DND-41 (cell line): Measurements from ENCODE around the gene MLC1.

ENCODE experiments used
- ATAC-seq: fragments of 200-7000 bp; cut with Tn5 transposase; 3 replicates; pipeline ENCODE4 v1.9.1; 2021; ENCODE audit warnings: low read depth; ENCODE audit not compliant: insufficient read depth
- DNase-seq: peaks from one replicate; pipeline ENCODE4 v3.0.0-alpha.2; 2020
- H2AFZ ChIP-seq: 2 replicates; pipeline ENCODE4 v1.6.0; 2012; ENCODE audit warnings: low read depth, low read length
- H3K27ac ChIP-seq: 2 replicates; pipeline ENCODE4 v1.5.1; 2012; ENCODE audit warnings: low read length, inconsistent platforms
- H3K27me3 ChIP-seq: fragments of 200-600 bp; sonication (generic); 2 replicates; pipeline ENCODE4 v1.6.0; 2012; ENCODE audit warnings: low read length, mild to moderate bottlenecking, inconsistent platforms; ENCODE audit not compliant: insufficient read depth, poor library complexity
- H3K36me3 ChIP-seq: 2 replicates; pipeline ENCODE4 v1.5.1; 2012; ENCODE audit warnings: low read length, inconsistent platforms; ENCODE audit not compliant: insufficient read depth
- H3K4me1 ChIP-seq: 2 replicates; pipeline ENCODE4 v1.5.1; 2012; ENCODE audit warnings: mild to moderate bottlenecking, low read length; ENCODE audit not compliant: insufficient read depth
- H3K4me2 ChIP-seq: 2 replicates; pipeline ENCODE4 v1.6.0; 2012; ENCODE audit warnings: mild to moderate bottlenecking, moderate library complexity, low read length, inconsistent platforms; ENCODE audit not compliant: insufficient read depth
- H3K4me3 ChIP-seq, 2 experiments: fragments of 200-600 bp in 1 of 2; shearing (Covaris generic) in 1 of 2; 2 replicates each; pipeline ENCODE4 v1.5.1; 2012 to 2016; ENCODE audit warnings: inconsistent platforms in 2 of 2, low read length in 2 of 2, mild to moderate bottlenecking in 2 of 2, low read depth in 1 of 2, moderate library complexity in 1 of 2
- H3K79me2 ChIP-seq: 2 replicates; pipeline ENCODE4 v1.6.0; 2012; ENCODE audit warnings: low read length, inconsistent platforms; ENCODE audit not compliant: insufficient read depth
- H3K9ac ChIP-seq: 2 replicates; pipeline ENCODE4 v1.6.0; 2012; ENCODE audit warnings: low read depth, mild to moderate bottlenecking, inconsistent platforms, low read length, moderate library complexity
- H3K9me3 ChIP-seq: 2 replicates; pipeline ENCODE4 v1.5.1; 2012; ENCODE audit warnings: low read length, moderate library complexity, mild to moderate bottlenecking, inconsistent platforms; ENCODE audit not compliant: insufficient read depth, severe bottlenecking
- H4K20me1 ChIP-seq: 2 replicates; pipeline ENCODE4 v1.6.0; 2012; ENCODE audit warnings: low read length; ENCODE audit not compliant: insufficient read depth
- EZH2 ChIP-seq: IDR thresholded peaks from 3 replicates; pipeline ENCODE4 v1.6.1; 2012; ENCODE audit warnings: borderline replicate concordance, low read depth, mild to moderate bottlenecking, moderate library complexity, low read length, inconsistent platforms; ENCODE audit not compliant: severe bottlenecking
- TF ChIP-seq, protein P1 (sequence below): IDR thresholded peaks from 2 replicates; pipeline ENCODE4 v1.5.1; 2012; ENCODE audit warnings: borderline replicate concordance, low read length, moderate library complexity, mild to moderate bottlenecking; ENCODE audit not compliant: poor library complexity, severe bottlenecking; ENCODE audit errors: extremely low read depth

The MLC1 gene

DNA sequence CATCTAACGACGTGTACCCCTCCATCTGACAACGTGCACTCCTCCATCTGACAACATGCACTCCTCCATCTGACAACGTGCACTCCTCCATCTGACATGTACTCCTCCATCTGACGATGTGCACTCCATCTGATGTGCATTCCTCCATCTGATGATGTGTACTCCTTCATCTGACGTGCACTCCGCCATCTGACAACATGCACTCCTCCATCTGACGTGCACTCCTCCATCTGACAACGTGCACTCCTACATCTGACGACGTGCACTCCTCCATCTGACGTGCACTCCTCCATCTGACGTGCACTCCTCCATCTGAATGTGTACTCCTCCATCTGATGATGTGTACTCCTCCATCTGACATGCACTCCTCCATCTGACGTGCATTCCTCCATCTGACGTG, 64.6 kb downstream of the MLC1 start:
- Histone ChIP-seq H3K27me3 (no peaks in the 10 kb centered on the region), H3K36me3 (no peaks in the 10 kb centered on the region), H3K9me3 (peaks cover 5% of the 10 kb centered on the region), H3K79me2 (no peaks in the 10 kb centered on the region), H3K4me2 (no peak overlapping the region), H3K27ac (no peak overlapping the region), H2AFZ (no peak overlapping the region), H4K20me1 (no peaks in the 10 kb centered on the region), H3K4me3 (no peak overlapping the region), H3K4me1 (no peaks in the 10 kb centered on the region), H3K9ac (no peak overlapping the region)
- no peak for DNase-seq
- no peak for TF ChIP-seq EZH2
- TF ChIP-seq, protein P1, sequence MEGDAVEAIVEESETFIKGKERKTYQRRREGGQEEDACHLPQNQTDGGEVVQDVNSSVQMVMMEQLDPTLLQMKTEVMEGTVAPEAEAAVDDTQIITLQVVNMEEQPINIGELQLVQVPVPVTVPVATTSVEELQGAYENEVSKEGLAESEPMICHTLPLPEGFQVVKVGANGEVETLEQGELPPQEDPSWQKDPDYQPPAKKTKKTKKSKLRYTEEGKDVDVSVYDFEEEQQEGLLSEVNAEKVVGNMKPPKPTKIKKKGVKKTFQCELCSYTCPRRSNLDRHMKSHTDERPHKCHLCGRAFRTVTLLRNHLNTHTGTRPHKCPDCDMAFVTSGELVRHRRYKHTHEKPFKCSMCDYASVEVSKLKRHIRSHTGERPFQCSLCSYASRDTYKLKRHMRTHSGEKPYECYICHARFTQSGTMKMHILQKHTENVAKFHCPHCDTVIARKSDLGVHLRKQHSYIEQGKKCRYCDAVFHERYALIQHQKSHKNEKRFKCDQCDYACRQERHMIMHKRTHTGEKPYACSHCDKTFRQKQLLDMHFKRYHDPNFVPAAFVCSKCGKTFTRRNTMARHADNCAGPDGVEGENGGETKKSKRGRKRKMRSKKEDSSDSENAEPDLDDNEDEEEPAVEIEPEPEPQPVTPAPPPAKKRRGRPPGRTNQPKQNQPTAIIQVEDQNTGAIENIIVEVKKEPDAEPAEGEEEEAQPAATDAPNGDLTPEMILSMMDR, result no peak
- ATAC-seq, result no peak

DNA sequence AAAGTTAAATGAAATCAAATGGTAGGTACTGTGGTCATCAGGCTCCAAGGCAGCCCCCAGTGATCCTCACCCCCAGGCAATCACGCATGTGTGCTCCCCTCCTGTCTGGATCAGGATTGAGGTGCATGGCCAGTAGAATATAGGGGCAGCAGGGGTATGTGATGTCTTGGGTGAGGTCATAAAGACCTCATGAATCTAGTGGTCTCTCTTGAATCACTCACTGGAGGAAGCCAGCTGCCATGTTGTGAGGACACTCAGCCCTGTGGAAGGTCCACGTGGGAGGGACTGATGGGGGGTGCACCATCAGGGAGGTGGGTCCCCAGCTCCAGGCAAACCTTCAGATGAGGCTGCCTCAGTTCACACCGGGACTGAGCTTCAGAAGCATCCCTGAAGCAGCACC, 65.9 kb downstream of the MLC1 start:
- Histone ChIP-seq H2AFZ (no peak overlapping the region), H3K27ac (no peak overlapping the region), H3K27me3 (no peaks in the 10 kb centered on the region), H3K36me3 (no peaks in the 10 kb centered on the region), H3K4me2 (no peak overlapping the region), H3K4me1 (no peaks in the 10 kb centered on the region), H3K9ac (no peak overlapping the region), H3K4me3 (no peak overlapping the region), H3K79me2 (no peaks in the 10 kb centered on the region), H3K9me3 (peaks cover 5% of the 10 kb centered on the region), H4K20me1 (no peaks in the 10 kb centered on the region)
- TF ChIP-seq, protein P1, result no peak
- TF ChIP-seq EZH2, result no peak
- DNase-seq (no peak), ATAC-seq (no peak)

GRCh38 chr22:50018608-50019285, 66.5 kb downstream of the MLC1 start:
- Histone ChIP-seq H3K9me3 (peaks cover 5% of the 10 kb centered on the region), H3K4me2 (no peak overlapping the region), H3K9ac (no peak overlapping the region), H3K27me3 (no peaks in the 10 kb centered on the region), H3K79me2 (no peaks in the 10 kb centered on the region), H3K27ac (no peak overlapping the region), H3K36me3 (no peaks in the 10 kb centered on the region), H4K20me1 (no peaks in the 10 kb centered on the region), H2AFZ (no peak overlapping the region), H3K4me1 (no peaks in the 10 kb centered on the region), H3K4me3 (no peak overlapping the region)
- TF ChIP-seq, protein P1, result no peak
- TF ChIP-seq EZH2, result no peak
- DNase-seq, result no peak
- no peak for ATAC-seq

GRCh38 chr22:50017701-50018224, 67.5 kb downstream of the MLC1 start:
- Histone ChIP-seq H3K4me3 (no peak overlapping the region), H3K9me3 (peaks cover 5% of the 10 kb centered on the region), H3K4me2 (no peak overlapping the region), H3K9ac (no peak overlapping the region), H4K20me1 (no peaks in the 10 kb centered on the region), H3K27ac (no peak overlapping the region), H3K27me3 (no peaks in the 10 kb centered on the region), H3K36me3 (no peaks in the 10 kb centered on the region), H3K4me1 (no peaks in the 10 kb centered on the region), H2AFZ (no peak overlapping the region), H3K79me2 (no peaks in the 10 kb centered on the region)
- ATAC-seq (no peak), DNase-seq (no peak)
- TF ChIP-seq, protein P1, result no peak
- TF ChIP-seq EZH2, result no peak
